Measurements from ENCODE around the gene ERP44. TPM values are rescaled to one million over a fixed set of nuclear protein-coding genes. Genes with fewer than 3 reads are reported as not detected.
A peak's percentile ranks its signal among the peaks of the same experiment; 100 is the strongest.
"Not testable (repeated sequence)": the region's sequence is repeated elsewhere in the genome, so short reads cannot be mapped to it uniquely, and the experiment has no call there.

The ERP44 gene
- polyA plus RNA-seq, 3 donors from 2014 or later, result 42.0 to 53.4 (median 46.6) TPM

GRCh38 chr9:100091650-100092049, 7.2 kb downstream of the ERP44 start:
- H3K4me3 Mint-ChIP-seq, result no peak overlapping the region
- H3K9me3 Mint-ChIP-seq, result no peaks in the 10 kb centered on the region
- peaks cover 45 to 82% of the 10 kb centered on the region in 2 donors for H3K4me1 Mint-ChIP-seq
- H3K36me3 Mint-ChIP-seq, result no peaks in the 10 kb centered on the region
- no peak overlapping the region for H3K27ac Mint-ChIP-seq
- no peak for DNase-seq
- no peaks in the 10 kb centered on the region for H3K27me3 Mint-ChIP-seq (ENCODE audit: low read depth in 3 of 3)

- Mint-ChIP-seq H3K27me3 (ENCODE audit: low read depth in 3 of 3) (no peaks in the 10 kb centered on the region), H3K4me1 (peaks cover 48 to 82% of the 10 kb centered on the region in 2 donors), H3K36me3 (no peaks in the 10 kb centered on the region), H3K27ac (peak overlapping the region in 1 of 6 donors; percentile 29), H3K9me3 (no peaks in the 10 kb centered on the region), H3K4me3 (no peak overlapping the region)
- no peak for DNase-seq
These were observed 7.9 kb downstream of the ERP44 start for GRCh38 chr9:100090880-100091279.

GRCh38 chr9:100088202-100088601, 10.6 kb downstream of the ERP44 start:
- Mint-ChIP-seq H3K4me3 (peak overlapping the region; percentile 47 to 81 (median 77)), H3K27ac (peak overlapping the region; percentile 58 to 82 (median 74)), H3K27me3 (ENCODE audit: low read depth in 3 of 3) (no peaks in the 10 kb centered on the region), H3K9me3 (no peaks in the 10 kb centered on the region), H3K4me1 (peaks cover 58 to 85% of the 10 kb centered on the region in 2 donors), H3K36me3 (no peaks in the 10 kb centered on the region)
- no peak for DNase-seq

GRCh38 chr9:100087218-100087617, 11.6 kb downstream of the ERP44 start:
- H3K36me3 Mint-ChIP-seq, result no peaks in the 10 kb centered on the region
- peak overlapping the region; percentile 53 to 81 (median 77) for H3K4me3 Mint-ChIP-seq
- DNase-seq, result peak; percentile 10 to 26 (median 17)
- H3K9me3 Mint-ChIP-seq, result no peaks in the 10 kb centered on the region
- H3K4me1 Mint-ChIP-seq, result peaks cover 61 to 85% of the 10 kb centered on the region in 2 donors
- no peaks in the 10 kb centered on the region for H3K27me3 Mint-ChIP-seq (ENCODE audit: low read depth in 3 of 3)
- H3K27ac Mint-ChIP-seq, result peak overlapping the region; percentile 41 to 82 (median 66)

- Mint-ChIP-seq H3K4me3 (peak overlapping the region in 1 of 5 donors; percentile 18), H3K9me3 (no peaks in the 10 kb centered on the region), H3K36me3 (no peaks in the 10 kb centered on the region), H3K27me3 (ENCODE audit: low read depth in 3 of 3) (no peaks in the 10 kb centered on the region), H3K4me1 (peaks cover 63 to 85% of the 10 kb centered on the region in 2 donors), H3K27ac (peak overlapping the region in 1 of 6 donors; percentile 15)
- DNase-seq, result no peak
These were observed 12.6 kb downstream of the ERP44 start for GRCh38 chr9:100086097-100086635.

GRCh38 chr9:100084734-100085133, 14.1 kb downstream of the ERP44 start:
- Mint-ChIP-seq H3K9me3 (no peaks in the 10 kb centered on the region), H3K36me3 (no peaks in the 10 kb centered on the region), H3K27ac (peak overlapping the region in 1 of 6 donors; percentile 13), H3K27me3 (ENCODE audit: low read depth in 3 of 3) (no peaks in the 10 kb centered on the region), H3K4me1 (peaks cover 71 to 91% of the 10 kb centered on the region in 2 donors), H3K4me3 (peak overlapping the region in 1 of 5 donors; percentile 20)
- DNase-seq, result no peak

- H3K27me3 Mint-ChIP-seq (ENCODE audit: low read depth in 3 of 3), result no peaks in the 10 kb centered on the region
- DNase-seq, result no peak
- no peaks in the 10 kb centered on the region for H3K9me3 Mint-ChIP-seq
- H3K27ac Mint-ChIP-seq, result peak overlapping the region in 4 of 6 donors; percentile 13 to 78 (median 22)
- H3K36me3 Mint-ChIP-seq, result no peaks in the 10 kb centered on the region
- H3K4me1 Mint-ChIP-seq, result peaks cover 72 to 94% of the 10 kb centered on the region in 2 donors
- peak overlapping the region in 2 of 5 donors; percentile 24 to 42 for H3K4me3 Mint-ChIP-seq
These were observed 14.7 kb downstream of the ERP44 start for GRCh38 chr9:100084128-100084453.

GRCh38 chr9:100083448-100084127, 15.2 kb downstream of the ERP44 start:
- Mint-ChIP-seq H3K4me3 (peak overlapping the region in 4 of 5 donors; percentile 15 to 42 (median 35)), H3K4me1 (peaks cover 72 to 94% of the 10 kb centered on the region in 2 donors), H3K27me3 (ENCODE audit: low read depth in 3 of 3) (no peaks in the 10 kb centered on the region), H3K36me3 (no peaks in the 10 kb centered on the region), H3K27ac (peak overlapping the region in 5 of 6 donors; percentile 13 to 78 (median 32)), H3K9me3 (no peaks in the 10 kb centered on the region)
- DNase-seq, result no peak

- no peaks in the 10 kb centered on the region for H3K27me3 Mint-ChIP-seq (ENCODE audit: low read depth in 3 of 3)
- peak overlapping the region in 3 of 6 donors; percentile 23 to 80 (median 78) for H3K27ac Mint-ChIP-seq
- H3K4me3 Mint-ChIP-seq, result no peak overlapping the region
- no peaks in the 10 kb centered on the region for H3K9me3 Mint-ChIP-seq
- H3K4me1 Mint-ChIP-seq, result peaks cover 68 to 88% of the 10 kb centered on the region in 2 donors
- no peaks in the 10 kb centered on the region for H3K36me3 Mint-ChIP-seq
- DNase-seq, result no peak
These were observed 16.0 kb downstream of the ERP44 start for GRCh38 chr9:100082782-100083181.

GRCh38 chr9:100076256-100076655, 22.5 kb downstream of the ERP44 start:
- not testable (repeated sequence) for DNase-seq; H3K9me3 Mint-ChIP-seq; H3K27me3 Mint-ChIP-seq (ENCODE audit: low read depth in 3 of 3); H3K4me3 Mint-ChIP-seq; H3K36me3 Mint-ChIP-seq; H3K27ac Mint-ChIP-seq
- H3K4me1 Mint-ChIP-seq, result peaks cover 40 to 71% of the 10 kb centered on the region in 2 donors

- Mint-ChIP-seq H3K36me3 (no peaks in the 10 kb centered on the region), H3K4me1 (peaks cover 40 to 70% of the 10 kb centered on the region in 2 donors)
These were observed 23.8 kb downstream of the ERP44 start for GRCh38 chr9:100074989-100075388.

GRCh38 chr9:100074093-100074492, 24.7 kb downstream of the ERP44 start:
- Mint-ChIP-seq H3K27me3 (ENCODE audit: low read depth in 3 of 3) (peaks cover 0 to 3% (median 2%) of the 10 kb centered on the region in 3 donors), H3K9me3 (no peaks in the 10 kb centered on the region), H3K27ac (no peak overlapping the region), H3K4me3 (no peak overlapping the region), H3K4me1 (peaks cover 40 to 67% of the 10 kb centered on the region in 2 donors), H3K36me3 (no peaks in the 10 kb centered on the region)
- DNase-seq, result no peak

More at GRCh38 chr9:100074989-100075388, 23.8 kb downstream of the ERP44 start:
- no peaks in the 10 kb centered on the region for H3K9me3 Mint-ChIP-seq
- H3K27me3 Mint-ChIP-seq (ENCODE audit: low read depth in 3 of 3), result peaks cover 0 to 3% (median 2%) of the 10 kb centered on the region in 3 donors
- no peak for DNase-seq
- no peak overlapping the region for H3K27ac Mint-ChIP-seq
- H3K4me3 Mint-ChIP-seq, result no peak overlapping the region

GRCh38 chr9:100072805-100073204, 26.0 kb downstream of the ERP44 start:
- Mint-ChIP-seq H3K36me3 (no peaks in the 10 kb centered on the region), H3K27ac (no peak overlapping the region), H3K27me3 (ENCODE audit: low read depth in 3 of 3) (peaks cover 0 to 3% (median 2%) of the 10 kb centered on the region in 3 donors), H3K4me3 (no peak overlapping the region), H3K4me1 (peaks cover 34 to 60% of the 10 kb centered on the region in 2 donors), H3K9me3 (no peaks in the 10 kb centered on the region)
- no peak for DNase-seq

- no peaks in the 10 kb centered on the region for H3K9me3 Mint-ChIP-seq
- H3K4me3 Mint-ChIP-seq, result no peak overlapping the region
- H3K27me3 Mint-ChIP-seq (ENCODE audit: low read depth in 3 of 3), result peaks cover 0 to 3% (median under 1%) of the 10 kb centered on the region in 3 donors
- no peak for DNase-seq
- H3K36me3 Mint-ChIP-seq, result no peaks in the 10 kb centered on the region
- peaks cover 34 to 55% of the 10 kb centered on the region in 2 donors for H3K4me1 Mint-ChIP-seq
- H3K27ac Mint-ChIP-seq, result no peak overlapping the region
These were observed 27.5 kb downstream of the ERP44 start for GRCh38 chr9:100071271-100071670.
